Hematopoietic multipotent progenitor cell treated with erythropoietin and hydrocortisone succinate and interleukin-3 and kit ligand, for 8 days (in vitro differentiated cells): ENCODE results near the gene UTF1.

ENCODE experiments used
- DNase-seq: peaks from one replicate; pipeline ENCODE4 v3.0.0-alpha.2; 2015

UTF1 gene

GRCh38 chr10:133280391-133281059, 50.5 kb downstream of the UTF1 start:
- DNase-seq: no peak

DNA sequence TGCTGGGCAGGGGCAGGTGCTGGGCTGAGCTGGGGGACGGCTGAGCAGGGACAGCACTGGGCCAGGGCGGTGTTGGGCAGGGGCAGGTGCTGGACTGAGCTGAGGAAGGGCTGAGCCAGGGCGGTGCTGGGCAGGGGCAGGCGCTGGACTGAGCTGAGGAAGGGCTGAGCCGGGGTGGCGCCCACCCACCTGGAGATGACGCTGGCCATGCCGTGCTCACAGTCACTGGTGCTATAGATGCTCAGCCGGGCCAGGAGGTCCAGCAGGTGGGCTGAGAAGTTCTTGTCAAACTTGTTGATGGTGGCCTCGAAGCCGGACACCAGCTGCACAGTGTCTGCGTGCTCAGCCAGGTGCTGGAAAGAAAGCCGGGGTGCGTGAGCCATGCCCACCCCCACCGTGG, 51.1 kb downstream of the UTF1 start:
- DNase-seq: no peak
